Neutrophil (primary cell): ENCODE results near the gene DIMT1.

Experiments
- H3K27ac ChIP-seq: fragments of 200-600 bp; sonication (generic); 2 replicates; pipeline ENCODE4 v1.5.1; 2016; ENCODE audit warnings: mild to moderate bottlenecking, moderate library complexity
- H3K27me3 ChIP-seq: fragments of 200-600 bp; sonication (generic); 2 replicates; pipeline ENCODE4 v1.6.0; 2016; ENCODE audit warnings: mild to moderate bottlenecking
- H3K36me3 ChIP-seq: fragments of 200-600 bp; sonication (generic); 2 replicates; pipeline ENCODE4 v1.5.1; 2017
- H3K4me1 ChIP-seq, 2 experiments: fragments of 200-600 bp in 1 of 2; sonication (generic) in 1 of 2; 1 replicate in 1 of 2; 2 replicates in 1 of 2; pipeline versions ENCODE4 v1.5.1 to v1.6.1; 2013 to 2016; ENCODE audit warnings: low read depth in 1 of 2, low read length in 1 of 2, mild to moderate bottlenecking in 1 of 2, moderate library complexity in 1 of 2; ENCODE audit not compliant: control insufficient read depth in 1 of 2, insufficient read depth in 1 of 2
- H3K4me3 ChIP-seq, 2 experiments: fragments of 200-600 bp in 1 of 2; sonication (generic) in 1 of 2; 1 replicate in 1 of 2; 2 replicates in 1 of 2; pipeline ENCODE4 v1.5.1; 2013 to 2016; ENCODE audit warnings: low read depth in 1 of 2, low read length in 1 of 2, mild to moderate bottlenecking in 1 of 2, moderate library complexity in 1 of 2
- H3K9me3 ChIP-seq: fragments of 200-600 bp; sonication (generic); 2 replicates; pipeline ENCODE4 v1.5.1; 2016
- CTCF ChIP-seq: fragments of 200-600 bp; sonication (generic); IDR thresholded peaks from 2 replicates; pipeline ENCODE4 v1.5.1; 2016; ENCODE audit warnings: antibody characterized with exemption

DIMT1 gene

GRCh38 chr5:62340392-62340791, 63.3 kb downstream of the DIMT1 start:
- Histone ChIP-seq H3K27ac (no peak overlapping the region), H3K4me3 (no peak overlapping the region), H3K9me3 (no peaks in the 10 kb centered on the region), H3K36me3 (no peaks in the 10 kb centered on the region), H3K27me3 (no peaks in the 10 kb centered on the region), H3K4me1 (no peaks in the 10 kb centered on the region)
- no peak for TF ChIP-seq CTCF
